GM21619 (cell line): ENCODE results near the gene CACNB2.

Experiments
- ATAC-seq: cut with Tn5 transposase; IDR thresholded peaks from one replicate; pipeline ENCODE4 v1.9.1; 2021; ENCODE audit not compliant: unreplicated experiment

The CACNB2 gene

DNA sequence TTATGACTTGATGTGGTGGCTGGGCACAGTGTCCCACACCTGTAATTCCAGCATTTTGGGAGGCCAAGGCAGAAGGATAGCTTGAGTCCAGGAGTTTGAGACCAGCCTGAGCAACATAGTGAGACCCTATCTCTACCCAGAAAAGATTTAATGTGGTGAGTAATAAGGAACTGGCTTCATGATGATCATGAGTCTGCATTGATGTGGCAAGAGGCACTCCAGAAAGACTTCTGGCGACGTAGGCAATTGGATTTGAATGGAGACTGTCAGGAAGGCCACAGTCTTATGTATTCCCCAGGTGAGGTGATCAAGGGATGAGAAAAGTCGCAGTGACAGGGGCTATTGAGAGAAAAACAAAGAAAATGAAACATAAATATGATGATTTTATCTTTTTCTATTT lies 138.0 kb downstream of the CACNB2 start:
- ATAC-seq = no peak

- no peak for ATAC-seq
These were observed 138.9 kb downstream of the CACNB2 start for GRCh38 chr10:18279173-18279572.

DNA sequence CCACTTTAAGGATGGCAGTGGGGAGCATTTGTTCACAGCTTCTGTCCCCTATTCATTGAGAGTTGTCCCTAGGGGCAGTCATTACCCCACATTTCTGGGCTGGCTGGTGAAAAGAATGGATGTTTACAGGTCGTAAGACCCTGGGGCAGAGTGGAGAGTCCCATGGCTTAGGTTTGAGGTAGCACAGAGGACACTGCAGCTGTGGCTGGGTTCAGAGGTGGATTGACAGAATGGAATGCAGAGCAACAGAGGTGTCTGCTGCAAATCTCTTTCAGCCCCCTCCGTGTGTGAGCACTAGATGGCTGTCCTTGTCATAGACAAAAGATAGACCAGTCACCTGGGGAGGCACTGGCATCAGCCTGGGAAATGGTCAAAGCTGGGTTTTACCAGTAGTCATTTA lies 141.9 kb downstream of the CACNB2 start:
- no peak for ATAC-seq

GRCh38 chr10:18290651-18291313 lies 150.6 kb downstream of the CACNB2 start:
- no peak for ATAC-seq

GRCh38 chr10:18293536-18294510 lies 153.6 kb downstream of the CACNB2 start:
- ATAC-seq = peak; percentile 47

- no peak for ATAC-seq
These were observed 154.4 kb downstream of the CACNB2 start for GRCh38 chr10:18294633-18295032.

DNA sequence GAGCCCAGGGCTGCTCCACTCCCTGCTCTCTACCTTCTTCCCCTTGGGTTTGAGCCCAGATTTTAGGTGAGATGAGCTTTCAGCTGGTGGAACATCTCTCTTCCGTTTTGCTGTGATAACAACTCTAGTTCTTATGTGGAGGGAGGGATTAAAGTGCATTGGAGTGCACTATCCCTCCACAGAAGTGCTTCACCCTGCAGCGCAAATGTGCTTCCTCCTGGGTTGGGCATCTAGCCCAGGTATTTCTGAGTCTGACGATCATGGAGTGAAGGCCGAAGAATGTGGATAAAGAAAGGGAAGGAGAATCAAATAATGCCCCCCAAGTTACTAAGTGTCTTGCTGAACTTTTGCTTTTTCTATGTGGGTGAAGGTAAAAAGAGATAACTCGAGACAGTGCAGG lies 157.4 kb downstream of the CACNB2 start:
- no peak for ATAC-seq

DNA sequence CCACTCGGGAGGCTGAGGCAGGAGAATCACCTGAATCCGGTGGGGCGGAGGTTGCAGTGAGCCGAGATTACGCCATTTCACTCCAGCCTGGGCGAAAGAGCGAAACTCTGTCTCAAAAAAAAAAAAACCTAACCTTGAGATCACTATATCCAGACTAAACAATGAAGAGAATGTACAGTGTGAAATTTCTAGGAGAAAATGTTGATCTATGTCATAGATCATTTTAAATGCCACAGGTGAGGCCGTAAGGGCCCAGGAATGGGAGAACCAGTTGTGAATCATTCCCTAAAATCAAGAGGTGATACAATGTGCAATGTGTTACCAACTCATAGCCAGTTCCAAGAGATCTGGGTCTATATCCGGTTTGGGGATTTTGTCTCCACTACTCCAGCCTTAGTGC lies 158.0 kb downstream of the CACNB2 start:
- ATAC-seq = no peak

DNA sequence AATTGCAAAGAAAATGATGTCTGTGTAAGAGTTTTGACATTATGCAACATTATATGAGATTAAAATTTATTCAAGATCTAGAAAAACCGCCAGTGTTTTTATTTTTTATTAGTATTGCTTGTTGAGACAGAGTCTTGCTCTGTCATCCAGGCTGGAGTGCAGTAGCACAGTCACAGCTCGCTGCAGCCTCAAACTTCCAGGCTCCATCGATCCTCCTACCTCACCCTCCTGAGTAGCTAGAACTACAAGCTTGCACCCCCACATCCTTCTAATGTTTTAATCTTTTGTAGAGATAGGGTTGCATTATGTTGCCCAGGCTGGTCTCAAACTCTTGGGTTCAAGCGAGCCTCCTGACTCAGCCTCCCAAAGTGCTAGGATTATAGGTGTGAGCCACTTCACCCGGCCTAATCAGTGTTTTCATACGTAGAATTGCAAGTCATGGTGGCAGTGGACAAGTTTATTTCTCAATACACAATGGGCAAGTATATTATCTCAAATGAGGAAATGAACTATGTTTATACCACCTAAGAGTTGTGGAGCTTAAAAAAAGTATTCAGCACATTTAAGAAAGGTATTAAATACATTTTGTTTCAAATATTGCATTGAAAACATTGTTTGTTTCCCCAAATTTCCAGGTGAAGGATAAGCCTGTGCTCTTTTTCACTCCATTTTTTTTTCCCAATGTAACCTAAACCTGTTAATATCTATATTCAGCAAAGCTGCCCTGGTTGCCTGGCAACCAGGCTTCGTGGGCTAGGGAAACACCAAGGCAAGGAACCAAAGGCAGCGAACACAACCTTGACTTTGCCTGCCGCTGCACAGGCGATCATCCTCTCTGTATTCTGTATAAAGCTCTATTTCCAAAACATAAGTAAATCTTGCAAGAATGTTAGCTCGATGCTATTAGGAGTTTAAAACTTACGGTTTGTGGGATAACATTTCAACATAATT lies 163.9 kb downstream of the CACNB2 start:
- no peak for ATAC-seq

DNA sequence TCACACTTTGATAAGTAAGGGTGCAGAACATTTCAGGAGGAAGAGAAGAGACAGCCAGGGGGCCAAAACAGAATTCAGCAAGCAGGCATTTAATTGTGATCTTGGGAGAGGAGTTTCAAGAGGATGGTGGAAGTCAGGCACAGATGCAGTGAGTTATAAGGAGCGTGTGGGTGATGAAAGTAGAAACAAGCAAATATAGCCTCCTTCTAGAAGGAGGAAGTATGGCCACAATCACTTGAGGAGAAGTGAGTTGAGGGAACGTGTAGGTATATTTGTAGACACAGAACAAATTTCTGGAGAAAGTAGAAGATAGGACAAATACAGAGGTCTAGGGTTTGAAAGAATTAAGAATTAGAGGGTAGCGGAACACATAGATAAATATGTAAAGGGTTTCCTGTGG lies 165.8 kb downstream of the CACNB2 start:
- no peak for ATAC-seq

DNA sequence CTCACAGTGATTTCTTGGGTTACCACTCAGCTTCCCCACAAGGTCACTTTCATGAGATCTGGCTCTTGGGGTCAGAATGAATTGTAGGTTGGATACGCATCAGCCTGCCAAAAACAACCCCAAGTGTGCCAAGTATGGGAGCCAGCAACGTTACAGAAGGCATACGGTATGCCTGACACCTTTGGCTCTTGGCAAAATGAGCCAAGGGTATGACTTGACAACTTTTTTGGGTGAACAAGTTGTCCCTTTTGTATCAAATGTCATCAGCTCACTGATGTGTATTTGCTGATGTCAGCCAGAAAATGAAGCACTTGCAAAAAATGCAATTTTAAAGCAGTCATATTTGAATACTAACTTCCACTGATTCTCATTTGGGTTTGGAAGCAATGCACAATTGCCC lies 168.4 kb downstream of the CACNB2 start:
- ATAC-seq = no peak

- ATAC-seq = no peak
These were observed 170.5 kb downstream of the CACNB2 start for GRCh38 chr10:18310761-18311160.

DNA sequence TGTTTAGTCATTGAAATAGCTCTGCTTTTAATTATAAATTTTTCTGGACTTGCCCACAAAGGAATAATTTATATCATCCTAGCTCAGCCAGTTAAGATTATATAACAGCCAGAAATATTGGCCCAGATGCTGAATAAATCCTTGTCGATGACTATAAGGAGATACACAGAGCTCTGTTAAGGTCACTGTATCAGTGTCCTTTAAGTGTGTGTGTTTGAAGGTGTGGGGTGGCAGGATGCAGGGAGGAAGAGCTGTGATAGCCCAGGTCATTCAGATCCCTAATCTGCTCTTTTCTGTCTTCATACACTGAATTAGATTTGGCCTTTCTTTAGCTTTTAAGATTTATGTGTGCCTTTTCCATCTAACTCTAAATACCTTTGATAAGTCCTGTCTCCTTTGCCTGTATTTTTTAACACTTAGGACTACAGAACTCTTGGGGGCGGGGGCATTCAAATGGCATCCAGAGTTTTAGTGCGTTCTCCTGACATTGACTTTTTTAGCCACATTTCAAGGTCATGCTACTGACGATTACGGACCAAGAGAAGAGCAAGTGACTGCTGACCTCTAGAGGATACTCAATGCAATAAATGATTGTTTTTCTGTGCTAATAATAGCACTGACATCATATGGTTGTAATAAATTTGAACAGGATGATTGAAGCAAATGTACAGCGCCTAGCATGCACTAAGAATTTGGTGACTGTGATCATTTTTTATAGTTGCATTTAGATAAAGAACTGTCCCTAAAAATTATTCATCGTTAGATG lies 172.3 kb downstream of the CACNB2 start:
- ATAC-seq = peak; percentile 93

- ATAC-seq = no peak
These were observed 172.9 kb downstream of the CACNB2 start for GRCh38 chr10:18313140-18313530.

- no peak for ATAC-seq
These were observed 173.4 kb downstream of the CACNB2 start for GRCh38 chr10:18313626-18314025.

DNA sequence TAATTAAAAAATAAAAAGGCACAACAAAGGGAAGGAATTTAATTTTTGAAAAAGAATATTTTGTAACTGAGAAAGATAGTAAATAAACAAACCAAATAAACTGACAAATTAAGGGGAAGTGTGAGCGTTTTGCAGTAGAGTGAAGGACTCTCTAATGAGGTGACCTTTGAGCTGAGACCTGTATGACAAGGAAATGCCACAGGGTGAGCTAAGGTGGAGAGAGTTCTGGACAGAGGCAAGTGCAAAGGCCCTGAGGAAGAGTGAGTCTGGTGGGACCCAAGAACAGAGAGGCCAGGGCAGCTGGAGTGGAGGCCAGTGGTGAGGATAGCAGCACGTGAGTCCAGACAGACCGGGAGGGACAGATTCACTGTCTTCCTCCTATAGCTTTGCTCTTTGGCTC lies 179.4 kb downstream of the CACNB2 start:
- no peak for ATAC-seq

- no peak for ATAC-seq
These were observed 181.1 kb downstream of the CACNB2 start for GRCh38 chr10:18321371-18321770.

GRCh38 chr10:18323916-18324315 lies 183.7 kb downstream of the CACNB2 start:
- no peak for ATAC-seq

- ATAC-seq = no peak
These were observed 185.2 kb downstream of the CACNB2 start for GRCh38 chr10:18325410-18325809.

- no peak for ATAC-seq
These were observed 185.8 kb downstream of the CACNB2 start for GRCh38 chr10:18325889-18326531.
